SK-N-SH (cell line): ENCODE data around the gene FOS. TPM values are rescaled to one million over a fixed set of nuclear protein-coding genes. Genes with fewer than 3 reads are reported as not detected.
A peak's percentile ranks its signal among the peaks of the same experiment; 100 is the strongest.
"Not testable (repeated sequence)": the region's sequence is repeated elsewhere in the genome, so short reads cannot be mapped to it uniquely, and the experiment has no call there.

Experiments used
- CTCF ChIA-PET: fragments of 300-600, 350-600 bp; formaldehyde crosslinking; extraction: SDS; loops from one replicate; lab custom pipeline; 2021; lab: Yijun Ruan, JAX
- POLR2A ChIA-PET: fragments of 350-600 bp; sonication (Branson Sonifier 250); formaldehyde crosslinking; extraction: SDS; loops from one replicate; lab custom pipeline; 2020; ENCODE audit warnings: antibody characterized with exemption, inconsistent platforms; lab: Yijun Ruan, JAX
- DNase-seq: peaks from one replicate; pipeline ENCODE4 v3.0.0; 2012
- H2AFZ ChIP-seq: fragments of 200-600 bp; sonication (generic); 2 replicates; pipeline ENCODE4 v1.8.1; 2016; ENCODE audit warnings: antibody characterized with exemption, mild to moderate bottlenecking, low read depth
- H3F3A ChIP-seq: fragments of 200-600 bp; sonication (generic); replicated peaks from 2 replicates; pipeline ENCODE3; 2016; ENCODE audit warnings: antibody characterized with exemption, mild to moderate bottlenecking; ENCODE audit not compliant: insufficient read depth
- H3K27ac ChIP-seq, 2 experiments: fragments of 200-500 bp in 1 of 2; fragments of 200-600 bp in 1 of 2; sonication (Bioruptor generic) in 1 of 2; sonication (generic), shearing (Covaris generic) in 1 of 2; 2 replicates each; pipeline versions ENCODE4 v1.5.1 to v1.6.1; 2014 to 2016; ENCODE audit warnings: low read depth in 2 of 2, inconsistent platforms in 1 of 2, low read length in 1 of 2, mild to moderate bottlenecking in 1 of 2, mixed read lengths in 1 of 2
- H3K27me3 ChIP-seq: fragments of 200-600 bp; sonication (generic), shearing (Covaris generic); 2 replicates; pipeline ENCODE4 v1.6.1; 2016; ENCODE audit warnings: mixed run types; ENCODE audit not compliant: insufficient read depth
- H3K36me3 ChIP-seq, 2 experiments: fragments of 200-500 bp in 1 of 2; fragments of 200-600 bp in 1 of 2; sonication (Bioruptor generic) in 1 of 2; sonication (generic) in 1 of 2; replicated peaks in 1 of 2; 2 replicates each; pipeline versions ENCODE3 to v1.5.1; 2014 to 2016; ENCODE audit warnings: low read length in 1 of 2, mild to moderate bottlenecking in 1 of 2; ENCODE audit not compliant: insufficient read depth in 2 of 2, control insufficient read depth in 1 of 2
- H3K4me1 ChIP-seq, 2 experiments: fragments of 200-500 bp in 1 of 2; fragments of 200-600 bp in 1 of 2; sonication (Bioruptor generic) in 1 of 2; sonication (generic), shearing (Covaris generic) in 1 of 2; 2 replicates each; pipeline versions ENCODE4 v1.5.1 to v1.6.1; 2014 to 2016; ENCODE audit warnings: low read depth in 1 of 2, low read length in 1 of 2, mixed run types in 1 of 2; ENCODE audit not compliant: insufficient read depth in 2 of 2, control insufficient read depth in 1 of 2
- H3K4me2 ChIP-seq: fragments of 200-600 bp; sonication (generic), shearing (Covaris generic); 2 replicates; pipeline ENCODE4 v1.6.1; 2017; ENCODE audit warnings: mixed run types
- H3K4me3 ChIP-seq, 2 experiments: fragments of 200-500 bp in 1 of 2; fragments of 200-600 bp in 1 of 2; sonication (Bioruptor generic) in 1 of 2; sonication (generic), shearing (Covaris generic) in 1 of 2; 2 replicates each; pipeline versions ENCODE4 v1.5.1 to v1.8.1; 2014 to 2016; ENCODE audit warnings: low read depth in 2 of 2, inconsistent platforms in 1 of 2, low read length in 1 of 2, mild to moderate bottlenecking in 1 of 2, mixed read lengths in 1 of 2, moderate library complexity in 1 of 2
- H3K79me2 ChIP-seq: fragments of 200-600 bp; sonication (generic); 2 replicates; pipeline ENCODE4 v1.8.1; 2017; ENCODE audit warnings: mild to moderate bottlenecking; ENCODE audit not compliant: insufficient read depth
- H3K9ac ChIP-seq: fragments of 200-600 bp; sonication (generic); 2 replicates; pipeline ENCODE4 v1.6.1; 2017; ENCODE audit warnings: mixed run types
- H3K9me2 ChIP-seq: fragments of 200-600 bp; sonication (generic); 2 replicates; pipeline ENCODE4 v1.6.1; 2017; ENCODE audit warnings: mixed run types
- H3K9me3 ChIP-seq: fragments of 200-600 bp; sonication (generic); 2 replicates; pipeline ENCODE4 v1.6.1; 2017; ENCODE audit warnings: mixed run types, mild to moderate bottlenecking, moderate library complexity
- H4K20me1 ChIP-seq: fragments of 200-600 bp; sonication (generic); 2 replicates; pipeline ENCODE4 v1.6.1; 2017; ENCODE audit warnings: mild to moderate bottlenecking, mixed run types; ENCODE audit not compliant: insufficient read depth
- CHD2 ChIP-seq: fragments of 150-350 bp; IDR thresholded peaks from 2 replicates; pipeline ENCODE4 v1.6.1; 2018; ENCODE audit warnings: low read length; ENCODE audit not compliant: partially characterized antibody
- CTCF ChIP-seq: fragments of 200-600 bp; sonication (generic); IDR thresholded peaks from 2 replicates; pipeline ENCODE4 v1.6.1; 2017; ENCODE audit warnings: antibody characterized with exemption, mild to moderate bottlenecking, moderate library complexity
- EZH2phosphoT487 ChIP-seq: fragments of 200-600 bp; sonication (generic); IDR thresholded peaks from 2 replicates; pipeline ENCODE4 v1.6.1; 2017; ENCODE audit warnings: low read depth, mixed run types, mild to moderate bottlenecking, antibody characterized with exemption, moderate library complexity, borderline replicate concordance
- GABPA ChIP-seq: IDR thresholded peaks from 2 replicates; pipeline ENCODE4 v1.4.0; 2012; ENCODE audit warnings: low read depth, mild to moderate bottlenecking
- MXI1 ChIP-seq: IDR thresholded peaks from 2 replicates; pipeline ENCODE4 v1.6.1; 2012; ENCODE audit warnings: mild to moderate bottlenecking, low read depth, low read length, improper control_type of control experiment
- PBX3 ChIP-seq: IDR thresholded peaks from 2 replicates; pipeline ENCODE4; 2012
- RAD21 ChIP-seq: IDR thresholded peaks from 2 replicates; pipeline ENCODE4 v1.6.1; 2012; ENCODE audit warnings: mild to moderate bottlenecking, low read length
- RCOR1 ChIP-seq: fragments of 150-350 bp; IDR thresholded peaks from 2 replicates; pipeline ENCODE4 v1.6.1; 2017; ENCODE audit warnings: antibody characterized with exemption, low read length
- SMC3 ChIP-seq: IDR thresholded peaks from 2 replicates; pipeline ENCODE4 v1.6.1; 2012; ENCODE audit warnings: low read depth, low read length, improper control_type of control experiment
- USF1 ChIP-seq: IDR thresholded peaks from 2 replicates; pipeline ENCODE4 v1.4.0; 2012; ENCODE audit warnings: low read depth, borderline replicate concordance
- YY1 ChIP-seq: IDR thresholded peaks from 2 replicates; pipeline ENCODE4 v1.4.0; 2012; ENCODE audit warnings: low read depth, mild to moderate bottlenecking
- ZBTB33 ChIP-seq: IDR thresholded peaks from 2 replicates; pipeline ENCODE4 v1.4.0; 2012; ENCODE audit warnings: low read depth, borderline replicate concordance
- WGBS: methylation state at CpG from one replicate; pipeline ENCODE4 v1.1.6; 2017; ENCODE audit warnings: low lambda C conversion rate; 5-methylcytosine and 5-hydroxymethylcytosine counted together
- polyA plus RNA-seq, 3 experiments: library from polyadenylated mRNA; depleted of rRNA; stranded (reverse); fragments of >200 nt; gene quantifications; 2 replicates each; pipeline ENCODE4 v1.2.3, GENCODE V29; 2012

Gene FOS
- polyA plus RNA-seq, 1 of the 3 experiments (the other 2 are of a cell fraction) = 309 TPM

GRCh38 chr14:75303381-75303789 lies 24.8 kb downstream of the FOS start:
- ChIA-PET POLR2A (interaction anchor here (0.6 kb wide), 1 partner anchor 10 kb away, joined by 4 read pairs; no protein-coding TSS in a partner anchor), CTCF (interaction anchor here (0.6 to 15.1 kb wide), 35 partner anchors 8 to 1154 kb away, joined by 3 to 291 read pairs (median 3); partner anchors contain the start of genes JDP2 and NEK9)
- no peak overlapping the region for H3K27ac ChIP-seq
- H3K27me3 ChIP-seq = no peaks in the 10 kb centered on the region
- no peaks in the 10 kb centered on the region for H3K79me2 ChIP-seq
- TF ChIP-seq YY1 = no peak
- no peak for TF ChIP-seq GABPA
- TF ChIP-seq MXI1 = 0 out of 2 replicates have a peak, but pooled peaks have one; percentile 22
- TF ChIP-seq USF1 = no peak
- peak; percentile 24; the same call in 1 of the 2 replicates for TF ChIP-seq RCOR1
- TF ChIP-seq ZBTB33 = no peak
- TF ChIP-seq CTCF = peak; percentile 88
- TF ChIP-seq EZH2phosphoT487 = no peak
- peak; percentile 30 for TF ChIP-seq CHD2
- no peak for TF ChIP-seq PBX3
- TF ChIP-seq SMC3 = peak; percentile 90
- TF ChIP-seq RAD21 = peak; percentile 97
- no peak overlapping the region for H3K9ac ChIP-seq
- H3K9me3 ChIP-seq = no peaks in the 10 kb centered on the region
- no peak overlapping the region for H3K4me3 ChIP-seq
- peaks cover 0 to 2% of the 10 kb centered on the region in 2 experiments; a peak in 1 of 4 replicates for H3K4me1 ChIP-seq
- peak; percentile 69 for DNase-seq
- H2AFZ ChIP-seq = no peak overlapping the region
- no peaks in the 10 kb centered on the region for H3K9me2 ChIP-seq
- 32% methylated on average over 15 of the region's 15 CpGs for WGBS
- no peaks in the 10 kb centered on the region for H4K20me1 ChIP-seq
- no peak overlapping the region for H3K4me2 ChIP-seq
- H3F3A ChIP-seq = no peaks in the 10 kb centered on the region
- H3K36me3 ChIP-seq = no peaks in the 10 kb centered on the region

- H3K79me2 ChIP-seq, H4K20me1 ChIP-seq, H3F3A ChIP-seq, H3K4me2 ChIP-seq, POLR2A ChIA-PET, H3K27me3 ChIP-seq, H3K9me2 ChIP-seq, H2AFZ ChIP-seq, H3K9ac ChIP-seq, H3K9me3 ChIP-seq, H3K36me3 ChIP-seq, DNase-seq, H3K4me3 ChIP-seq, H3K27ac ChIP-seq: not testable (repeated sequence)
- 47% methylated on average over 4 of the region's 4 CpGs for WGBS
- CTCF ChIA-PET = interaction anchor here (0.6 to 15.1 kb wide), 13 partner anchors 11 to 423 kb away, joined by 3 to 291 read pairs (median 5); partner anchors contain the start of genes JDP2 and NEK9
- peaks cover 6 to 14% of the 10 kb centered on the region in 2 experiments; a peak in 2 of 4 replicates for H3K4me1 ChIP-seq
These were observed 27.8 kb downstream of the FOS start for GRCh38 chr14:75306410-75306809.
